H1 (cell line): Measurements from ENCODE around the gene TRMT44. TPM values are rescaled to one million over a fixed set of nuclear protein-coding genes. Genes with fewer than 3 reads are reported as not detected.

ENCODE experiments used
- CTCF ChIA-PET: fragments of 300-600 bp; sonication (Branson Sonifier 250); formaldehyde crosslinking; loops from one replicate; lab custom pipeline; 2021; ENCODE audit not compliant: partially characterized antibody; lab: Charles Lee
- POLR2A ChIA-PET: fragments of 300-600 bp; sonication (Branson Sonifier 250); formaldehyde crosslinking; loops from one replicate; lab custom pipeline; 2021; ENCODE audit warnings: inconsistent platforms; ENCODE audit not compliant: partially characterized antibody; lab: Charles Lee
- DNase-seq, 2 experiments: peaks; one replicate each; pipeline versions ENCODE4 v3.0.0 to v3.0.0-alpha.2; 2010 to 2022; ENCODE audit warnings: low spot score in 2 of 2, low read depth in 1 of 2, mixed read lengths in 1 of 2
- FAIRE-seq: peaks from 2 replicates; lab custom pipeline; 2011; peaks lifted over from hg19 to GRCh38; lab: Jason Lieb, UNC
- H2AFZ ChIP-seq: 2 replicates; pipeline ENCODE4 v1.8.1; 2012; ENCODE audit warnings: low read length, inconsistent platforms
- H2AK5ac ChIP-seq: 2 replicates; pipeline ENCODE4 v1.6.1; 2013; ENCODE audit warnings: low read depth, low read length
- H2BK120ac ChIP-seq: replicated peaks from 2 replicates; pipeline ENCODE3; 2013; ENCODE audit warnings: low read depth, low read length, inconsistent platforms
- H2BK12ac ChIP-seq: 2 replicates; pipeline ENCODE4 v1.6.1; 2013; ENCODE audit warnings: low read depth, low read length
- H2BK15ac ChIP-seq: 2 replicates; pipeline ENCODE4 v1.6.1; 2013; ENCODE audit warnings: low read length
- H2BK20ac ChIP-seq: 2 replicates; pipeline ENCODE4 v1.6.1; 2013; ENCODE audit warnings: low read length
- H2BK5ac ChIP-seq: 2 replicates; pipeline ENCODE4 v1.6.1; 2013; ENCODE audit warnings: low read depth, low read length
- H3K14ac ChIP-seq: 2 replicates; pipeline ENCODE4 v1.6.1; 2013; ENCODE audit warnings: inconsistent platforms; ENCODE audit not compliant: insufficient read length
- H3K18ac ChIP-seq: 2 replicates; pipeline ENCODE4 v1.6.1; 2013; ENCODE audit warnings: low read length; ENCODE audit errors: extremely low read depth
- H3K23ac ChIP-seq: 2 replicates; pipeline ENCODE4 v1.6.1; 2013; ENCODE audit warnings: inconsistent platforms; ENCODE audit not compliant: insufficient read length
- H3K23me2 ChIP-seq: 2 replicates; pipeline ENCODE4 v1.6.1; 2013; ENCODE audit warnings: low read depth, low read length
- H3K27ac ChIP-seq: 2 replicates; pipeline ENCODE4 v1.6.1; 2011; ENCODE audit warnings: low read depth, low read length, inconsistent platforms
- H3K27me3 ChIP-seq, 4 experiments: replicated peaks in 1 of 4; 1 replicate in 1 of 4; 2 replicates in 3 of 4; pipeline versions ENCODE4 v1.6.1 to v1.8.1; 2011 to 2013; ENCODE audit warnings: low read length in 3 of 4, mild to moderate bottlenecking in 3 of 4, inconsistent platforms in 2 of 4, mixed read lengths in 2 of 4, moderate library complexity in 1 of 4; ENCODE audit not compliant: control insufficient read depth in 3 of 4, insufficient read depth in 3 of 4; ENCODE audit errors: extremely low read depth in 1 of 4
- H3K36me3 ChIP-seq, 4 experiments: 2 replicates each; pipeline versions ENCODE4 v1.6.1 to v1.8.1; 2011 to 2013; ENCODE audit warnings: mild to moderate bottlenecking in 4 of 4, low read length in 3 of 4, moderate library complexity in 2 of 4, control low read depth in 1 of 4, inconsistent platforms in 1 of 4; ENCODE audit not compliant: insufficient read depth in 4 of 4, control insufficient read depth in 2 of 4
- H3K4ac ChIP-seq: replicated peaks from 2 replicates; pipeline ENCODE3; 2013; ENCODE audit warnings: low read length, low read depth, mixed read lengths, inconsistent platforms; ENCODE audit not compliant: insufficient read length
- H3K4me1 ChIP-seq, 4 experiments: replicated peaks in 1 of 4; 1 replicate in 1 of 4; 2 replicates in 3 of 4; pipeline versions ENCODE4 v1.6.1 to v1.8.1; 2011 to 2013; ENCODE audit warnings: low read length in 3 of 4, inconsistent platforms in 2 of 4, mixed read lengths in 1 of 4; ENCODE audit not compliant: insufficient read depth in 4 of 4, control insufficient read depth in 3 of 4
- H3K4me2 ChIP-seq, 2 experiments: 2 replicates each; pipeline versions ENCODE4 v1.6.1 to v1.8.1; 2011 to 2013; ENCODE audit warnings: low read depth in 2 of 2, low read length in 2 of 2, control low read depth in 1 of 2, inconsistent platforms in 1 of 2, mild to moderate bottlenecking in 1 of 2; ENCODE audit not compliant: insufficient read depth in 1 of 2
- H3K4me3 ChIP-seq, 4 experiments: fragments of 200-600, 300-600 bp in 1 of 4; sonication (generic), shearing (Covaris generic), sonication (Bioruptor Twin) in 1 of 4; 2 replicates each; pipeline versions ENCODE4 v1.5.1 to v1.8.1; 2011 to 2016; ENCODE audit warnings: low read length in 4 of 4, low read depth in 3 of 4, control low read depth in 2 of 4, inconsistent platforms in 2 of 4, mild to moderate bottlenecking in 2 of 4, mixed read lengths in 1 of 4, moderate library complexity in 1 of 4; ENCODE audit not compliant: insufficient read depth in 2 of 4; ENCODE audit errors: extremely low read depth in 1 of 4
- H3K56ac ChIP-seq: replicated peaks from 2 replicates; pipeline ENCODE3; 2013; ENCODE audit warnings: low read depth, mild to moderate bottlenecking, mixed read lengths, low read length, inconsistent platforms; ENCODE audit not compliant: insufficient read length
- H3K79me1 ChIP-seq: 2 replicates; pipeline ENCODE4 v1.6.1; 2013; ENCODE audit warnings: low read depth, low read length, control low read depth
- H3K79me2 ChIP-seq, 2 experiments: 2 replicates each; pipeline versions ENCODE4 v1.6.1 to v1.8.1; 2012 to 2013; ENCODE audit warnings: low read length in 2 of 2, mild to moderate bottlenecking in 2 of 2, inconsistent platforms in 1 of 2; ENCODE audit not compliant: insufficient read depth in 2 of 2, control insufficient read depth in 1 of 2
- H3K9ac ChIP-seq, 4 experiments: replicated peaks in 1 of 4; 1 replicate in 1 of 4; 2 replicates in 3 of 4; pipeline versions ENCODE4 v1.6.1 to v1.8.1; 2011 to 2013; ENCODE audit warnings: low read depth in 3 of 4, low read length in 3 of 4, control low read depth in 2 of 4, mild to moderate bottlenecking in 2 of 4, moderate library complexity in 2 of 4, inconsistent platforms in 1 of 4; ENCODE audit errors: extremely low read depth in 1 of 4
- H3K9me3 ChIP-seq, 2 experiments: 2 replicates each; pipeline versions ENCODE4 v1.6.1 to v1.8.1; 2012 to 2013; ENCODE audit warnings: mild to moderate bottlenecking in 2 of 2, moderate library complexity in 2 of 2, control low read depth in 1 of 2, inconsistent platforms in 1 of 2, low read depth in 1 of 2, low read length in 1 of 2, mixed read lengths in 1 of 2; ENCODE audit not compliant: insufficient read depth in 2 of 2
- H4K20me1 ChIP-seq, 2 experiments: replicated peaks in 1 of 2; 2 replicates each; pipeline versions ENCODE3 to v1.8.1; 2011 to 2013; ENCODE audit warnings: inconsistent platforms in 2 of 2, low read length in 2 of 2, mild to moderate bottlenecking in 1 of 2; ENCODE audit not compliant: insufficient read depth in 2 of 2, control insufficient read depth in 1 of 2
- H4K5ac ChIP-seq: 2 replicates; pipeline ENCODE4 v1.6.1; 2013; ENCODE audit warnings: low read length, low read depth, mixed read lengths, inconsistent platforms; ENCODE audit not compliant: insufficient read length
- H4K8ac ChIP-seq: 2 replicates; pipeline ENCODE4 v1.8.0; 2013; ENCODE audit warnings: mild to moderate bottlenecking, moderate library complexity, low read length, inconsistent platforms; ENCODE audit not compliant: insufficient read depth; ENCODE audit errors: extremely low read depth
- H4K91ac ChIP-seq: replicated peaks from 2 replicates; pipeline ENCODE3; 2013; ENCODE audit warnings: low read length, mixed read lengths, inconsistent platforms; ENCODE audit not compliant: insufficient read length
- ASH2L ChIP-seq: fragments of 200-600, 300-600 bp; sonication (generic); IDR thresholded peaks from one replicate; pipeline ENCODE4 v1.7.1; 2017; ENCODE audit warnings: low read length
- BCL11A ChIP-seq, 2 experiments: IDR thresholded peaks; one replicate each; pipeline ENCODE4 v1.6.1; 2011; ENCODE audit warnings: low read depth in 2 of 2, low read length in 2 of 2, mild to moderate bottlenecking in 2 of 2
- CBX8 ChIP-seq: fragments of 300-800, 300-1000 bp; sonication (generic); IDR thresholded peaks from 2 replicates; pipeline ENCODE4 v1.7.1; 2016; ENCODE audit warnings: low read depth, low read length, borderline replicate concordance
- CREB1 ChIP-seq: IDR thresholded peaks from 2 replicates; pipeline ENCODE4 v1.6.1; 2012; ENCODE audit warnings: inconsistent platforms
- GTF2F1 ChIP-seq: IDR thresholded peaks from 2 replicates; pipeline ENCODE4 v1.6.1; 2012; ENCODE audit warnings: low read depth, low read length, improper control_type of control experiment, borderline replicate concordance
- KDM1A ChIP-seq: fragments of 200-600, 300-600 bp; sonication (generic); IDR thresholded peaks from 2 replicates; pipeline ENCODE4 v1.7.1; 2016; ENCODE audit warnings: mild to moderate bottlenecking, low read length, borderline replicate concordance
- KDM5A ChIP-seq: fragments of 200-600 bp; IDR thresholded peaks from 2 replicates; pipeline ENCODE4 v1.7.1; 2012; ENCODE audit warnings: mild to moderate bottlenecking, low read length, inconsistent platforms, mixed read lengths
- RNF2 ChIP-seq: fragments of 200-900, 300-1000 bp; sonication (generic); IDR thresholded peaks from 2 replicates; pipeline ENCODE4 v1.7.1; 2016; ENCODE audit warnings: borderline replicate concordance, low read depth, mild to moderate bottlenecking, antibody characterized with exemption, low read length; ENCODE audit not compliant: poor library complexity, severe bottlenecking; ENCODE audit errors: missing control alignments
- SAP30 ChIP-seq: fragments of 300-600 bp; sonication (generic); IDR thresholded peaks from 2 replicates; pipeline ENCODE4 v1.7.1; 2012; ENCODE audit warnings: low read length, moderate library complexity, mild to moderate bottlenecking, inconsistent platforms; ENCODE audit not compliant: insufficient read depth, insufficient replicate concordance
- TAF7 ChIP-seq: optimal IDR thresholded peaks from 2 replicates; pipeline ENCODE3; 2011; ENCODE audit warnings: low read depth, mild to moderate bottlenecking, inconsistent platforms, low read length, moderate library complexity, borderline replicate concordance
- WGBS, 2 experiments: shearing (Covaris generic) in 1 of 2; methylation state at CpG; one replicate each; pipeline versions ENCODE4 v1.1.6 to v1.1.7; 2013 to 2015; ENCODE audit warnings: low lambda C conversion rate in 2 of 2, mixed read lengths in 2 of 2, inconsistent platforms in 1 of 2, low coverage in 1 of 2, missing lambda C conversion rate in 1 of 2; ENCODE audit not compliant: insufficient replicate concordance in 2 of 2, insufficient coverage in 1 of 2, insufficient read length in 1 of 2; ENCODE audit errors: extremely low coverage in 1 of 2, missing lambda C conversion rate in 1 of 2; 5-methylcytosine and 5-hydroxymethylcytosine counted together
- polyA plus RNA-seq, 7 experiments: library from polyadenylated mRNA; depleted of rRNA in 3 of 7; stranded (reverse) in 5 of 7; unstranded in 2 of 7; fragments of >200 nt in 5 of 7; fragments of 200-250 nt in 2 of 7; gene quantifications; 1 replicate in 5 of 7; 2 replicates in 1 of 7; 4 replicates in 1 of 7; pipeline versions ENCODE4 v1.2.1 to v1.2.3, GENCODE V29; 2011 to 2013; ENCODE audit warnings: missing spikeins in 2 of 7, mixed read lengths in 2 of 7
- total RNA-seq: library from RNA; stranded (reverse); fragmentation: NEBNext Ultra II Directional; extraction: Animal tissue kit (Norgen Biotek cat#: 25700); gene quantifications from 2 replicates; pipeline ENCODE4 v1.2.1, GENCODE V29; 2021
- TF ChIP-seq, protein P1 (sequence below): IDR thresholded peaks from 2 replicates; pipeline ENCODE4 v1.6.1; 2011; ENCODE audit warnings: low read depth, mild to moderate bottlenecking, low read length; ENCODE audit not compliant: insufficient read depth

Gene TRMT44
- total and polyA plus RNA-seq, 2 of the 8 experiments (the other 6 are each of a cell fraction or from before 2014, with no cell fraction given): 8.6 to 23.9 TPM

GRCh38 chr4:8457646-8458252, 17.2 kb downstream of the TRMT44 start:
- ChIA-PET CTCF (interaction anchor here (2.6 kb wide), 1 partner anchor 11 kb away, joined by 6 read pairs; no protein-coding TSS in a partner anchor), POLR2A (interaction anchor here (0.6 kb wide), 1 partner anchor 15 kb away, joined by 3 read pairs; no protein-coding TSS in a partner anchor)
- no peak overlapping the region for H3K4me3 ChIP-seq
- no peaks in the 10 kb centered on the region; the same call in 1 of the 2 replicates for H3K79me1 ChIP-seq
- FAIRE-seq: no peak
- no peak overlapping the region for H4K5ac ChIP-seq
- no peak overlapping the region for H2AK5ac ChIP-seq
- H3K14ac ChIP-seq: no peak overlapping the region
- H3K4me1 ChIP-seq: no peaks in the 10 kb centered on the region
- H3K9me3 ChIP-seq: no peaks in the 10 kb centered on the region
- peaks cover 10 to 30% (median 22%) of the 10 kb centered on the region in 4 experiments; a peak in 7 of 8 replicates for H3K36me3 ChIP-seq
- H2BK5ac ChIP-seq: no peak overlapping the region
- no peak for DNase-seq
- no peak overlapping the region for H2AFZ ChIP-seq
- H2BK20ac ChIP-seq: no peak overlapping the region
- no peaks in the 10 kb centered on the region; a peak in 1 of 7 replicates for H3K27me3 ChIP-seq
- H3K23me2 ChIP-seq: no peaks in the 10 kb centered on the region
- H3K18ac ChIP-seq: no peak overlapping the region
- no peak overlapping the region for H2BK12ac ChIP-seq
- no peaks in the 10 kb centered on the region for H3K79me2 ChIP-seq
- no peak overlapping the region for H2BK120ac ChIP-seq
- WGBS, 2 experiments: 90% methylated on average over 9 of the region's 9 CpGs; no CpG with 5 or more reads in 1 of the 2 experiments
- no peak overlapping the region for H3K4ac ChIP-seq
- no peak overlapping the region for H2BK15ac ChIP-seq
- no peak overlapping the region for H3K56ac ChIP-seq
- no peak overlapping the region for H3K23ac ChIP-seq
- H4K20me1 ChIP-seq: peaks cover 0 to 2% of the 10 kb centered on the region in 2 experiments
- no peak overlapping the region for H3K27ac ChIP-seq
- H4K8ac ChIP-seq: no peak overlapping the region
- no peak overlapping the region for H3K4me2 ChIP-seq
- H3K9ac ChIP-seq: no peak overlapping the region
- H4K91ac ChIP-seq: no peak overlapping the region
- TF ChIP-seq CBX8 (no peak), TAF7 (no peak), SAP30 (no peak), BCL11A (IDR thresholded peaks at IDR 0.05; ENCODE audit: low read depth in 2 of 2, low read length in 2 of 2) (no peak), KDM1A (no peak), CREB1 (no peak), ASH2L (no peak), KDM5A (no peak), GTF2F1 (no peak), RNF2 (no peak)
- TF ChIP-seq, protein P1, sequence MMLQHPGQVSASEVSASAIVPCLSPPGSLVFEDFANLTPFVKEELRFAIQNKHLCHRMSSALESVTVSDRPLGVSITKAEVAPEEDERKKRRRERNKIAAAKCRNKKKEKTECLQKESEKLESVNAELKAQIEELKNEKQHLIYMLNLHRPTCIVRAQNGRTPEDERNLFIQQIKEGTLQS: no peak
